Dedifferentiated amniotic fluid mesenchymal stem cell (primary cell): Measurements from ENCODE around the gene UBE2M.
"Not testable (repeated sequence)": the region's sequence is repeated elsewhere in the genome, so short reads cannot be mapped to it uniquely, and the experiment has no call there.

Experiments used
- DNase-seq: peaks from one replicate; pipeline ENCODE4 v3.0.0-alpha.2; 2016; ENCODE audit errors: extremely low spot score

UBE2M gene

GRCh38 chr19:58513213-58513693 is 45.2 kb downstream of the UBE2M start:
- no peak for DNase-seq

DNA sequence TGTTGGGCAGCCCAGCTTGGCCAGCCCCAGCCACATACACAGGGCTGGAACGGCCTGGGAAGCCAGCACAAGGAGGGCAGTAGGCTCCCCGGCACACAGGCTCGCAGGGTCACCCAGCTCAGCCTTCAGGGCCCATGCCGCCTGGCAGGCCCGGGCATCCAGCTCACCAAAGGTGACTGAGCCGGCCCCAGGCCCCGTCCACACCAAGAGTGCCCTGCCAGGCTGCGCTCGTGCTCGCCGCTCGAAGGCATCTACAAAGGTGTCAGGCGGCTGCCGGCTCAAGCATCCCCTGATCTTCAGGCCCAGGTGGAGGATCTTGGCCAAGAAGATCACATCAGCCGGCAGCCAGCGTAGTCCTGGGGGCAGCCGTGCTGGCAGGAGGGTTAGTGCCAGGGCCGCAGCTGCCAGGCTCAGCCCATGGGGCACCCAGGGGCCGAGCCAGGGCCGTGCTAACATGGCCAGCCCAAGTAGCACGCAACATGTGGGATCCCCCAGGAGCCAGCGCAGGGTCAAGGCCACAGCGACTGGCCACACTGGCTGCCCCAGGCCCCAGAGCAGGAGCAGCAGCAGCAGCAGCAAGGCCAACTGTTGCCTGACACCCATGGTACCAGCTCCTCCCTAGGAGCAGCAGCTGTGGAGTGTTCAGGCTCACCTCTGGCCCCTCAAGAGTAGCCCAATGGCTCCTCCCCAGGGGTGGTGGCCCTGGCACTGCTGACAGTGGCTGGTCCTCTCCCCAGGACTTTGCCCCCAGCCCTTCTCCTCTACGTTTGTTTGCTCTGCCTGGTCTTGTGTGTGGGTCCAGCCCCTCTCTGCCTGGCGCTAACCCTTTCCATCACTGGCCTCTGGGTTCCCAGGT is 46.8 kb downstream of the UBE2M start, which contains the start of gene SLC27A5:
TSS of gene SLC27A5 (minus strand) at position 640 of the 856 bp plus-strand sequence. CDS start at position 603, 37 bp downstream.
- no peak for DNase-seq

DNA sequence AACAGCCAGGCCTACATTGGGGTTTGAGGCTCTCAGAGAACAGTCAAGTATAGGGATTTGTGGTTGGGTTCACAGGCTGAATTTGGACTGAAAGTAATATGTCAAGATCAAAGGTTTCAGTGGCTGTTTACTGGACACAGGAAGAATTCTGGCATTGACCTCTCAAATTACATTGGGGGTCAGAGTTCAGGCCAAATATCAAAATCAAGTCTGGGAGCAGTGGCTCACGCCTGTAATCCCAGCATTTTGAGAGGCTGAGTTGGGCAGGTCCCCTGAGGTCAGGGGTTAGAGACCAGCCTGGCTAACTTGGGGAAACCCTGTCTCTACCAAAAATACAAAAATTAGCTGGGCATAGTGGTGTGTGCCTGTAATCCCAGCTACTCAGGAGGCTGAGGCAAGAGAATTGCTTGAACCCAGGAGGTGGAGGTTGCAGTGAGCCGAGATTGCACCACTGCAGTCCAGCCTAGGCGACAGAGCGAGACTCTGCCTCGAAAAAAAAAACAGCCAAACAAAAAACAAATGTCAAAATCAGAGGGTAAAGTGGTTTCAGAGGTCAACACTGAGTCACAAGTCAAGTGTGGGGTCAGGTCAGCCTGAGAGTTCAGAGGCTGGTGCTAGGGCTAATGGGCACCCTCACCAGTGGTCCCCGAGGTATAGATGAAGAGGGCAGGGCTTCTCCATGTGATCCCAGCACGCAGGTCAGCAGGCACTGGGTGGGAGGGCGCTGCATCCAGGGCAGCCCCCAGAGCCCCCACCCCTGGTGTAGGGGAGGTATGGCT is 48.1 kb downstream of the UBE2M start:
- no peak for DNase-seq

- DNase-seq = no peak
Measured at GRCh38 chr19:58509731-58510083, 48.7 kb downstream of the UBE2M start.

GRCh38 chr19:58507602-58508223 is 50.7 kb downstream of the UBE2M start:
- not testable (repeated sequence) for DNase-seq
